GM19438 (cell line): ENCODE measurements around the gene SIGLEC1.

Source experiments
- ATAC-seq: cut with Tn5 transposase; IDR thresholded peaks from one replicate; pipeline ENCODE4 v1.9.1; 2021; ENCODE audit warnings: low read depth; ENCODE audit not compliant: unreplicated experiment

The SIGLEC1 gene

GRCh38 chr20:3702611-3703391 lies 9.6 kb downstream of the SIGLEC1 start:
- ATAC-seq: no peak

- ATAC-seq: no peak
Observed at GRCh38 chr20:3701061-3701998, 11.1 kb downstream of the SIGLEC1 start.

GRCh38 chr20:3699037-3699436 lies 13.4 kb downstream of the SIGLEC1 start:
- no peak for ATAC-seq

GRCh38 chr20:3698591-3699001 lies 13.8 kb downstream of the SIGLEC1 start:
- no peak for ATAC-seq

- no peak for ATAC-seq
Observed at GRCh38 chr20:3697588-3698305, 14.7 kb downstream of the SIGLEC1 start.

GRCh38 chr20:3696745-3697587 lies 15.4 kb downstream of the SIGLEC1 start:
- ATAC-seq: no peak

GRCh38 chr20:3696200-3696599 lies 16.2 kb downstream of the SIGLEC1 start:
- ATAC-seq: no peak

GRCh38 chr20:3694864-3695263 lies 17.5 kb downstream of the SIGLEC1 start:
- ATAC-seq: no peak

GRCh38 chr20:3693376-3693775 lies 19.0 kb downstream of the SIGLEC1 start:
- ATAC-seq: no peak

- ATAC-seq: no peak
Observed at GRCh38 chr20:3692706-3693294, 19.6 kb downstream of the SIGLEC1 start.

GRCh38 chr20:3691897-3692296 lies 20.5 kb downstream of the SIGLEC1 start:
- ATAC-seq: no peak

GRCh38 chr20:3691306-3691705 lies 21.1 kb downstream of the SIGLEC1 start:
- ATAC-seq: no peak

GRCh38 chr20:3690413-3690812 lies 22.0 kb downstream of the SIGLEC1 start:
- ATAC-seq: no peak

- no peak for ATAC-seq
Observed at GRCh38 chr20:3689978-3690377, 22.4 kb downstream of the SIGLEC1 start.

- no peak for ATAC-seq
Observed at GRCh38 chr20:3687655-3688054, 24.7 kb downstream of the SIGLEC1 start.

- ATAC-seq: no peak
Observed at GRCh38 chr20:3686867-3687321, 25.5 kb downstream of the SIGLEC1 start.

GRCh38 chr20:3686421-3686820 lies 26.0 kb downstream of the SIGLEC1 start:
- no peak for ATAC-seq

GRCh38 chr20:3685341-3685740 lies 27.1 kb downstream of the SIGLEC1 start:
- no peak for ATAC-seq

GRCh38 chr20:3681931-3682781 lies 30.2 kb downstream of the SIGLEC1 start, which contains the start of gene ADAM33:
TSS of gene ADAM33 (minus strand) at chr20:3682010. CDS start at chr20:3682004, 6 bp downstream.
- no peak for ATAC-seq
